ENCODE results near the gene DCTN2.
"Not testable (repeated sequence)": the region's sequence is repeated elsewhere in the genome, so short reads cannot be mapped to it uniquely, and the experiment has no call there.

The DCTN2 gene

GRCh38 chr12:57525615-57526383 lies 21.2 kb downstream of the DCTN2 start:
- DNase-seq = no peak

- no peak for DNase-seq
These were observed 22.0 kb downstream of the DCTN2 start for GRCh38 chr12:57524814-57525614.

DNA sequence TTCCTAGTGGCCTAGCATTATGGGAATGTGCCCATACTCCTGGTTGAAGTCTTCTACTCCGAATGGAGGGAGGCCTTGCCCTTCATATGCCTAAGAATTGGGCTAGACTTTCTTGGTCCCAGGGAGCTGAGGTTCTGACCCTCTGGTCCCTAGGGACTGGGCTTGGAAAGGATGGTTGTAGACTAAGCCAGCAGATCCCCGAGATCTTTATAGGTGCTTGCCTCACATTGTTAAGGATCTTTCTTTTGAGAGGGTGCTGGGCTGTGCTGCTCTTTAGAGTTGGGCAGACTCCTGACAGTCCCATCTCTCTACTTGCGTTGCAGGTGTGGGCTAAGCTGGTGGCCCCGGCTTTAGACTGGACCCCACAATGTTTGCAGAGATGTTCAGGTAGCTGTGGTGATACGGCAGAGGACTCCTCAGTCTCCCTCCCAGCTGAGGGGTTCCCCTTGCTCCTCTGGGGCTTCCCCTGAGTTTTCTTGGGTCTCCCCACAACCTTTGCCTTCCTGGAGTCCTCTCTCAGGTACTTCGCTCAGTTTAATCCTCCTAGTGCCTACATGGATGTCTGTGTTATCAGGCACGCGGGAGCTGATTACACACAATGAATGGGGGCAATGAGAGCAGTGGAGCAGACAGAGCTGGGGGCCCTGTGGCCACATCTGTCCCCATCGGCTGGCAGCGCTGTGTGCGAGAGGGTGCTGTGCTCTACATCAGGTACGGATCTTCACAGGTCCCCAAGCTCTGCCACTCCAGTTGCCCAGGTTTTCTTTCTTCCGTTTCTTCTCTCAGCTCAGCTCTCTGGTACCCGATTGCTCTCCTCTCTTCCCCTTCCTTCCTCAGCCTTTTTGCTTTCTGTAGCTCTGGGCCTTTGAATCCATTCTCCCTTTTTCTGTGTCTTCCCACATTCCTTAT lies 23.0 kb downstream of the DCTN2 start:
- DNase-seq = no peak

DNA sequence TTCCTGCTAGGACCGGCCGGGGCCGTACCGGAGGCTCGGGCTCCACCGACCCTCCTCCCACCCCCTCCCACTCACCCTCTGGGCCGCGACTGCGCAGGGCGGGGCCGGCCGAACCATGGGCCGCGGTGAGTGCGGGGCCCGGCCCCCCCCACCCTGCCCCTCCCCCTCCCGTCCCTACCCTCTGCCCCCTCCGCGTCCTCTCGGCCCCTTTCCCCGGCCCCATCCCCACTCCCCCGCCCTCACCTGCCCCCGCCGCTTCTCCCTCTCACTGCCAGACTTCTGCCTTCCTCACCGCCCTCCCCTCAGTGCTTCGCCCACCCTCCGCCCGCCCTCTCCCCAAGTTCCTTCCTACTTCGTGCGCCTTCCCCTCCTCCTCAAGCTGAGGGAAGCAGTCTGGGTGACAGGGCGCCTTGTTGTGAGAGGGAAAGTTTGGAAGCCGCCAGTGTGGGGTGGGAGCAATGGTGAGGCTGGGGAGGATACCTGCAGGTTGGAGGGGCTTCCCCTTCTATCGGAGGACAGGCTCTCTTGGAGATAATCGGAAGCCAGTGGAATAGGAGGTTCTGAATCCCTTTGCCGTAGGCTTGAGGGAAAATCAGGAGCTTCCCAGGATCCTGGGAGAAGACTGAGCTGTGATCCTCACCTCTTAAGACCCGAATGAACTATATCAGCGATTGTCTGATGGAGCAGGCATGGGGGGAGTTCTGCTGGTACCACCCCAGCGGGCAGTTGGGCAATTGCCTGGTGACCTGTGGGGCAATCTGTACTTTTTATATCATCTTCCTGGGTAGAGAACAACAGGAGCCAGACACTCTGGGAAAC lies 23.9 kb downstream of the DCTN2 start:
- no peak for DNase-seq

DNA sequence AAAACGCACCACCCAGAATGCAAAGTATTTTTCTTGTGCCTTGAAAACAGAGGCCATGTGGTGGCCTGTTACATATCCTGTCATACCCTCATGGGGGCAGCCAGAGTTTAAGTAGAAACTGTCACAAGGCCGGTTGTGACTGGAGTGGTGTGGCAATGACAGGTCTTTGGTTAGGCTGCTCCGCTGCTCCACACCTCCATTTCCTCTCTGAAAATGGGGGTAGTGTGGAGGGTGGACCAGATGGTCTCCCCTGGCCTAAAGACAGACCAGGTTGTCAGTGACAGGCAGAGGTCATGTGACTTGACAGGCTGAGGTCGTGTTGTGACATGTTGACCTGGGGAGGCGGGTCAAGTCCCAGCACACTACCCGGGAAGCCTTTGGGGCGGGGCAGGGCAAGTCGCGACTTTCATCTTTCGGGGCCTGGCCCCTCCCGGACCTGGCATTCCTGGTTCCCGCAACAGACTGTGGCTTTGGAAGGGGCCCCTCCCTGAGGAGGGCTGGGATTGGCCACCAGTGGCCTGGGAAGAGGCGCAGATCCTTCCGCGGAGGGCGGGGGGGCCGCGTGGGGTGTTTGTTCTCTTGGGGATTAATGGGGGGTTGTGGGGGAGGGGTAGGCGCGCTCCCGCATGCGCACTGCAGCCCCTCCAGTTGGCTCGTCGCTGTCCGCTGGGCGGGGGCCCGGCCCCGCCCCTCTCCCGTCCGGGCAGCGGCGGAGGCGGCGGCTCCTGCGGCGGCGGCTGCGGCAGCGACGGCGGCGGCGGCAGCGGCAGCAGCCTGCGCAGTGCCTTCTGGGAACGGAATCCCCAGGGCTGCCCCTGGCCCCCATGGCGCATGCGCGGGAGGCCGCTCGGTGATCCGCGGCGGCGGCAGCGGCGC lies 24.7 kb downstream of the DCTN2 start, which contains the start of gene MBD6:
MBD6 (plus strand) TSS at position 814 of the 876 bp plus-strand sequence. CDS start 1,480 bp downstream, outside the sequence.
- peak; percentile 62 for DNase-seq

GRCh38 chr12:57521525-57522010 lies 25.4 kb downstream of the DCTN2 start:
- no peak for DNase-seq

- DNase-seq = peak; percentile 86
These were observed 26.8 kb downstream of the DCTN2 start, which contains the start of gene DDIT3 for GRCh38 chr12:57520053-57520818. TSS of gene DDIT3 (minus strand) at chr12:57520514. CDS start at chr12:57517406, 3,108 bp downstream.

DNA sequence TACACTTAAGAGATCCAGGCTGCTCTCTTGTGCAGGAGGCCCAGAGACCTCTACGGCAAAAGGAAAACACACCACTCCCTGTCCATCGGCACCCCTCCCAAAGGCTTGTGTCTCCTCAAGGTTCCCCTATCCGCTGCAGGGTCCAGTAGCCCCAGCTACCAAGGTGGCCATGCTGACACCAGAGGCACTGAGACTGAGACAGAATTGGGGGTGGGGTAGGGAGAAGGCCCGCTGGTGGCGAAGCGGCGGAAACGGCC lies 27.3 kb downstream of the DCTN2 start:
- DNase-seq = no peak

DNA sequence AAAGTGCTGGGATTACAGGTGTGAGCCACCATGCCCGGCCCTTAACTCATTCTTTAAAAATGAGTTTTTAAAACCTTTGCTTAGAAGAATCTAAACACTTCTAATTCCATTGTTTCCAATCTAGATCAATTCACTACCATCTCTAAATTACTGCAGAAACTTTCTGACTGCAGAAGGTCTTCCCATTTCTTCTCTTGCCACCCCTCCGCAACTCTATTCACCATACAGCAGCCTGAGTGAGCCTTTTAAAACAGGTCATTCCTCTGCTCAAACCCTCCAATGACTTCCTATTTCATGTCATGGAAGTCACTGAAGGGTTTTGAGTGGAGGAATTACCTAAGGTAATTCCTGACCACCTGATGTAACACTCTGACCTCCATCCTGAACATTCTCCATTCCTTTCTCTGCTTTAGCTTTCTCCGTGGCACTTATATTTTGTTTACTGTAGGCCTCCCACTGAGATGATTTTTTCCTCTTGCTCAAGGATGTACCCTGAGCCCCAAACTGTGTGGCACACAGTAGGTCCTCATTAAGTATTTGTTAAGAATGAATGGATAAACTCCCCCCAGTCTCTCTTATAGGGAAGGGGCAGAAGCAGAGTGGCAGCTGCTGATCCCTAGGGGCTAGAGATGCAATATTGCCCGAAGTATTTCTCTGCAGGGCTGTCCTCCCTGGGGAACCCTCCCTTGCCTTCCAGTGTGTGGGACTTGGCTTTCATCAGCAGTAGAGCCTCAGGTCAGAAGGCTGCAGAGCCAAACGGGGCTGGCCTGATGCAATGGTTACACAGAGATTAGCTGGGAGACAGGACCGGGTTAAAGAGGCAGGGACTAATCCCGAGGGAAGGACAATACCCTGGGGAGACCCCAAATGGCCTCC lies 27.8 kb downstream of the DCTN2 start:
- no peak for DNase-seq

GRCh38 chr12:57518176-57518919 lies 28.6 kb downstream of the DCTN2 start:
- no peak for DNase-seq

- DNase-seq = not testable (repeated sequence)
These were observed 29.3 kb downstream of the DCTN2 start for GRCh38 chr12:57517718-57518117.

DNA sequence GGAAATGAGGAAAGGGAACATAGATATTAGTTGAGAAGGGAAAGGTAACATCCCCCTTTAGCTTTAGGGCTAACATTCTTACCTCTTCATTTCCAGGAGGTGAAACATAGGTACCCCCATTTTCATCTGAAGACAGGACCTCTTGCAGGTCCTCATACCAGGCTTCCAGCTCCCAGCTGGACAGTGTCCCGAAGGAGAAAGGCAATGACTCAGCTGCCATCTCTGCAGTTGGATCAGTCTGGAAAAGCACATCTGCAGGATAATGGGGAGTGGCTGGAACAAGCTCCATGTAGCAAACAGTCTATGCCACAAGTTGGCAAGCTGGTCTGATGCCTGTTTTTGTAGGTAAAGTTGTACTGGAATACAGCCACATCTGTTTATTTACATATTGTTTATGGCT lies 29.8 kb downstream of the DCTN2 start:
- no peak for DNase-seq

- no peak for DNase-seq
These were observed 30.3 kb downstream of the DCTN2 start for GRCh38 chr12:57516617-57517153.

- no peak for DNase-seq
These were observed 31.0 kb downstream of the DCTN2 start for GRCh38 chr12:57515934-57516541.

GRCh38 chr12:57515408-57515933 lies 31.5 kb downstream of the DCTN2 start:
- DNase-seq = no peak

GRCh38 chr12:57514720-57515407 lies 32.1 kb downstream of the DCTN2 start:
- DNase-seq = no peak

DNA sequence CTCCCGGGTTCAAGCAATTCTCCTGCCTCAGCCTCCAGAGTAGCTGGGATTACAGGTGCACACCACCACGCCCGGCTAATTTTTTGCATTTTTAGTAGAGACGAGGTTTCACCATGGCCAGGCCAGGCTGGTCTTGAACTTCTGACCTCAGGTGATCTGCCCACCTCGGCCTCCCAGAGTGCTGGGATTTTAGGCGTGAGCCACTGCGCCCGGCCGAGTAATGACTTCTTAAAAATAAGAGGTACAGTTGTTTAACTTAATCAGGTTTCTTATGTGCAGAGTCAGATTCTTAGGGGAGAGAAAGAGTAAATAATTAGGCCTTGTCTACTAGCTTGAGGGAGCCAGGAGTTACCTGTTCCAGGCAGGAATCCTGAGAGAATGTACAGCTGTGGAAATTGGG lies 32.7 kb downstream of the DCTN2 start:
- DNase-seq = not testable (repeated sequence)

All from DMS79 (cell line).